ENCODE results near the gene ZNF485.
"Not testable (repeated sequence)": the region's sequence is repeated elsewhere in the genome, so short reads cannot be mapped to it uniquely, and the experiment has no call there.

The ZNF485 gene

DNA sequence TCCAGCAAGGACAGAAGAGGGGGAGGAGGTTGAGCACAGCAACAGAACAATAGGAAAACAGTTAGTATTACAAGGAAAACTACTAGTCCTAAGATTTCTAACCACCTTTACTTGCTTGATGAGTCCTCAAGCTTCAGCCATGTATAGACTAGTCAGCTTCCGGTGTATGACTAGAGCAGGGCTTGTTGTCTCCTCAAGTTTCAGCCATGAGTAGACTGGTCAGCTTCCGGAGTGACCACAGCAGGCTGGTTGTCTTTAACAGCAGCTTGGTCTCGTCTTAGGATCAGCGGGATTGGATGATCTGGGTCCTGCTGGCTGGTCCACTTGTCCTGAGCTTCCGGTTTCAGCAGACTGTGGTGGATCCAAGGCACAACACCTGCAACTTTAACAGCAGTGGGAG is 21.2 kb upstream of the ZNF485 start:
- WGBS, 2 experiments (ENCODE audit: insufficient coverage in 2 of 2): 89 to 100% methylated on average over 4 to 5 of the region's 5 CpGs
- Histone ChIP-seq H3K27ac (ENCODE audit: low read depth, low read length, severe bottlenecking) (no peak overlapping the region), H3K36me3 (ENCODE audit: control insufficient read depth, insufficient read depth, low read length) (no peaks in the 10 kb centered on the region)

DNA sequence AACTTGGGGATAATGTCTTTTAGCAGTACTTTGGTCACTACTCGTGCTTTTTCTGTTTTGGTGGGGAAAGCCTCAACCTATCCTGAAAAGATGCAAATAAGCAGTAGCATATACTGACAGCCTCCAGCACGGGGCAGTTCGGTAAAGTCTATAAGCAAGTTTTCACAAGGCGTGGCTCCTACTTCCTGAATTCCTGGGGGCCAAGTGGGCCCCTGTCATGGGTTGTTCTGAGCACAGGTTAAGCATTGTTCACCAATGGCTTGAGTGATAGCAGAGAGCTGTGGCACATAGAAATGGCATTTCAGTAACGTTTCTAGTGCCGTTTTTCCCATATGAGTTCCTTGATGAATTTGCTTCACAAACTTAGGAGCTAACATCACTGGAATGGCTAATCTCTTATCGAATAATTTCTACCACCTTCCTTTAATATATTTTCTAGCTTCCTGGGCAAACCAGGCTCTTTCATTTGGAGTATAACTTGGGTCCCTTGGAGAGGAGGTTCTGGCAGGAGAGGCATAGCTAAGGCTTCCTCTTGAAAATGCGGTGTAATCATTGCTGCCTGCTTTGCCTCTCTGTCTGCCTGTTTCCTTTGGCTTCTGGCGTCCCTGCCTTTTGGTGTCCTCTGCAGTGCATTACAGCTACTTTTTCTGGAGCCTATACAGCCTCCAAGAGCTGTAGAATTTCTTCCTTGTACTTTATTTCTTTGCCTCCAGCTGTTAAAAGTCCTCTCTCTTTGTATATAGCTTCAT is 20.1 kb upstream of the ZNF485 start:
- Histone ChIP-seq H3K4me3 (ENCODE audit: extremely low read depth, insufficient read depth, low read length, poor library complexity, severe bottlenecking) (no peak overlapping the region), H3K27ac (ENCODE audit: low read depth, low read length, severe bottlenecking) (no peak overlapping the region), H3K9me3 (ENCODE audit: control insufficient read depth, low read length) (peaks cover 2% of the 10 kb centered on the region), H3K4me1 (ENCODE audit: control insufficient read depth, insufficient read depth, low read length, poor library complexity, severe bottlenecking) (peaks cover 5% of the 10 kb centered on the region), H3K36me3 (ENCODE audit: control insufficient read depth, insufficient read depth, low read length) (no peaks in the 10 kb centered on the region)
- WGBS, 2 experiments (ENCODE audit: insufficient coverage in 2 of 2): 79 to 83% methylated on average over 7 to 8 of the region's 9 CpGs

More for the DNA sequence above, 21.2 kb upstream of the ZNF485 start:
- Histone ChIP-seq H3K9me3 (ENCODE audit: control insufficient read depth, low read length) (no peaks in the 10 kb centered on the region), H3K4me1 (ENCODE audit: control insufficient read depth, insufficient read depth, low read length, poor library complexity, severe bottlenecking) (peaks cover 5% of the 10 kb centered on the region), H3K4me3 (ENCODE audit: extremely low read depth, insufficient read depth, low read length, poor library complexity, severe bottlenecking) (no peak overlapping the region)

DNA sequence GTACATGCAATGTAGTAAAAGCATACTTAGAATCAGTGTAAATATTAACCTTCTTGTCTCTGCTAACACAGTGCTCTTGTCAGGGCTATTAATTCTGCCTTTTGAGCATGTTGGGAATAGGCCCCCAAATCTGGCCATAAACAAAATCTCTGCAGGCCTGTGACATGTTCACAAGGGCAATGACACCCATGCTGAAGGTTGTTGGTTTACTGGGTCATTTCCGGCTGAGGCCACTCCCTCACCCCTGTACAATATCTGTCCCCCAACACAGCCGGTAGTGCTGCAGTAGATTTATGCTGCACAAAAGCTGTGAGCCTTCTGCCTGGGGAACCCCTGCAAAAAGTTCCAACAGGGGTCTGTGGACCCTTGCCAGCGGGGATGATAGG is 19.5 kb upstream of the ZNF485 start:
- H3K9me3 ChIP-seq (ENCODE audit: control insufficient read depth, low read length); H3K4me1 ChIP-seq (ENCODE audit: control insufficient read depth, insufficient read depth, low read length, poor library complexity, severe bottlenecking); H3K4me3 ChIP-seq (ENCODE audit: extremely low read depth, insufficient read depth, low read length, poor library complexity, severe bottlenecking); H3K27ac ChIP-seq (ENCODE audit: low read depth, low read length, severe bottlenecking); H3K36me3 ChIP-seq (ENCODE audit: control insufficient read depth, insufficient read depth, low read length): not testable (repeated sequence)
- 66% methylated on average over 2 of the region's 3 CpGs; no CpG with 5 or more reads in 1 of the 2 experiments for WGBS, 2 experiments (ENCODE audit: insufficient coverage in 2 of 2)

DNA sequence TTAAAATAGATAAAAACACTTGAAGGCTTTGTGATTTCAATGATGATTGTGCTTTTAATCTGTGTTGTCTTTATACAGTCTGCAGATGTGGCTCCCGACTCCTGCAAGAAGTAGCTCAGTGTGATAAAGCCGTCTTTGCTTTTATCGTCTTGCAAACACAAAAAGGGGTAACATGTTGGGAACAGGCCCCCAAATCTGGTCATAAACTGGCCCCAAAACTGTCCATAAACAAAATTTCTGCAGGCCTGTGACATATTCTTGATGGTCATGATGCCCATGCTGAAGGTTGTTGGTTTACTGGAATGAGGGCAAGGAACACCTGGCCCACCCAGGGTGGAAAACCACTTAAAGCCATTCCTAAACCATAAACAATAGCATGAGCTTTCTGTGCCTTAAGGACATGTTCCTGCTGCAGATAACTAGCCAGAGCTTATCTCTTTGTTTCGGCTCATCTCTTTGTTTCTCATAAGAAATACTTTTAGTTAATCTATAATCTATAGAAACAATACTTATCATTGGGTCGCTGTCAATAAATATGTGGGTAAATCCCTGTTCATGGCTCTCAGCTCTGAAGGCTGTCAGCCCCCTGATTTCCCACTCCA is 14.8 kb upstream of the ZNF485 start:
- Histone ChIP-seq H3K9me3 (ENCODE audit: control insufficient read depth, low read length) (peaks cover 12% of the 10 kb centered on the region), H3K36me3 (ENCODE audit: control insufficient read depth, insufficient read depth, low read length) (no peaks in the 10 kb centered on the region), H3K27ac (ENCODE audit: low read depth, low read length, severe bottlenecking) (no peak overlapping the region), H3K4me1 (ENCODE audit: control insufficient read depth, insufficient read depth, low read length, poor library complexity, severe bottlenecking) (no peaks in the 10 kb centered on the region), H3K4me3 (ENCODE audit: extremely low read depth, insufficient read depth, low read length, poor library complexity, severe bottlenecking) (no peak overlapping the region)
- 92 to 96% methylated on average over 3 of the region's 5 CpGs for WGBS, 2 experiments (ENCODE audit: insufficient coverage in 2 of 2)

DNA sequence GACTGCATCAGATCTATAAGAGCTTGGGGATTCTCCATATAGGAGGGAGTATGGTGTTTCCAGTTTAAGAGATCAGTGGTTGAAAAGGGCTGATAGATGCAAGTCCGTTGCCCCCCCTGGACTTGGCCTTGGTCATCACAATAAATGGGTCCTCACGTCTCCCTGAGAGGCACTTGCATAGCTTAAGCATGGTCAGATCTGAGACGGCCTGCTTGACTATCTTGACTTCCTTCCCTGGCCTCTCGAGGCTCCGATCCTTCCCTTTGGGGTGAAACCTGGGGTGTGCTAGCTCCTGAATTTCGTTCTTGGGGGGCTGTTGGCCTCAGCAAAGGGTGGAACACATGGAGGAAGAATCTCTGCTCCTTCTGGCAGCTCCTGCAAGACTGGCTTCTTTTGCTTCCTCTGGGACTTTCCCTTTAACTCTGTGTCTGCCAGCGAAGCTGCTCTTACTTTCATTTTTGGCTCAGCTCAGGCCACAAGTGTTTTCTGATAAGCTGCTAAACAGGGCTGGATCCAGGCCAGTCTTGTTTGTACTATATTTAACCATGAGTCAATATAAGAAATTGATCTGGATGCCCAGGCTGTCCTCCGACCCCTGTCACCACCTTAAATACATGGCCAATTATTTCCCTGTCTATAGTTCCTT is 11.2 kb upstream of the ZNF485 start:
- Histone ChIP-seq H3K9me3 (ENCODE audit: control insufficient read depth, low read length) (peaks cover 12% of the 10 kb centered on the region), H3K36me3 (ENCODE audit: control insufficient read depth, insufficient read depth, low read length) (no peaks in the 10 kb centered on the region), H3K4me1 (ENCODE audit: control insufficient read depth, insufficient read depth, low read length, poor library complexity, severe bottlenecking) (no peaks in the 10 kb centered on the region), H3K27ac (ENCODE audit: low read depth, low read length, severe bottlenecking) (no peak overlapping the region), H3K4me3 (ENCODE audit: extremely low read depth, insufficient read depth, low read length, poor library complexity, severe bottlenecking) (no peak overlapping the region)
- WGBS, 2 experiments (ENCODE audit: insufficient coverage in 2 of 2): 81 to 94% methylated on average over 5 to 6 of the region's 8 CpGs

DNA sequence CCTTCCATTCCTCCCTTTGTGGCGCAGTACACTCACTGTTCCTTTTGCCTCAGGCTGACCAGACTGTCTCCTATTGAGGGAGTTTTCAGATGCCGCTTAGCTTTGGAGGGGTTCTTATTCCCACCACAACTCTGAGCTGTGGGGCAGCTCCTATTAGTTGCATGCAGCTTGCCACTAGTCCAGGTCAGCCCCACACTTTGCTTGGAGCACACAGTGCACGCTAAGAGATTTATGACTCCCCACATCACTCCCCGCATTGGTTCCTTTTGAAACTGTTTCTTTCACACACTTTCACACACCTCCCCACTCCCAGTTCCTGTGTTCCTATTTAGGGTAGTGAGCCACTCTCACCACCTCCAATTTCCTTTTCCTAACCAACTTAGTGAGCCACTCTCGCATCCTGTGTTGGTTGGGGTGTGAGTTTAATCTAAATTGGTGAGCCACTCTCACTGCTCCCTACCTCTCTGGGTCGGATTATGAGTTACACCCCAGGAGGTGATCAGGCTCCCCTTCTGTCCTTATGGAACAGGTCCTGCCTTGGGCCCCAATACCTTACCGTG is 10.4 kb upstream of the ZNF485 start:
- WGBS, 2 experiments (ENCODE audit: insufficient coverage in 2 of 2): 78 to 93% methylated on average over 3 to 4 of the region's 7 CpGs
- Histone ChIP-seq H3K36me3 (ENCODE audit: control insufficient read depth, insufficient read depth, low read length) (no peaks in the 10 kb centered on the region), H3K4me1 (ENCODE audit: control insufficient read depth, insufficient read depth, low read length, poor library complexity, severe bottlenecking) (no peaks in the 10 kb centered on the region), H3K4me3 (ENCODE audit: extremely low read depth, insufficient read depth, low read length, poor library complexity, severe bottlenecking) (no peak overlapping the region), H3K9me3 (ENCODE audit: control insufficient read depth, low read length) (peaks cover 12% of the 10 kb centered on the region), H3K27ac (ENCODE audit: low read depth, low read length, severe bottlenecking) (no peak overlapping the region)

DNA sequence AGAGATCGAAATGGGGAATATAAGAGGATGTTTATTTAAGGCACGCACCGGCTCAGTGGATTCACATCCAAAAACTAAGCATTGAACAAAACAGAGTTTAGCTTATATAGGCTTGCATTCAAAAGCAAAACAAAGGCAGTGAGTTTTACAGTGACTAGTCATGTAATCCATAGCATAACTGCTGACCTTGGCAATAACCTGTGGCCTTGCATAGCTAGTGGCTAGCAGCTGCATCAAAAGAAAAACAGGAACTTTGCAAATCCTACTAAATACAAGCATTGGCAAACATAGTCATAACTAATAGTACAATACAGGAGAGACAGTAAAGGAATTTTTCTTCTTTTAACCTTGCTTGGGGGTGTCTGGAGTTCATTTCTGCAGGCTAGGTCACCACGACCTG is 9.7 kb upstream of the ZNF485 start:
- 100% methylated on average over 4 of the region's 4 CpGs; no CpG with 5 or more reads in 1 of the 2 experiments for WGBS, 2 experiments (ENCODE audit: insufficient coverage in 2 of 2)

DNA sequence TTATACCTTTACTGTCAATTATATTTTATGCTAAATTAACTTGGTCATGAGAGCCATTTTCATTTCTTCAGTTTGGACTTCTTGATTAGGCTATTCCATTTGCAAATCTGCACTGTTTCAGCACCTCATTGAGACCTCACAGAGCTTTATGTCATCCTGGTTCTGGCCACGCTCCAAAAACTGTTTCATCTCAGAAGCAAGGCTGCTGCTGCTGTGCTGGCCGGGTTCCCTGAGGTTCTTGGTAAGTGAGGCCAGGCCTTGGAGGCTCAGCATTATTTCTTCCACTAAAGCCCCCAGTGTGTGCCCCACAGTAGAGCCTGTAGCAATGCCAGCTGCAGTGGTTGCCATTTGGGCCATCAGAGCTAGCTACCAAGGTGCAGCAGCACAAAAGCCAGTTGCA is 7.8 kb upstream of the ZNF485 start:
- no peaks in the 10 kb centered on the region for H3K36me3 ChIP-seq (ENCODE audit: control insufficient read depth, insufficient read depth, low read length)
- 72 to 80% methylated on average over 1 to 2 of the region's 2 CpGs for WGBS, 2 experiments (ENCODE audit: insufficient coverage in 2 of 2)
- no peaks in the 10 kb centered on the region for H3K4me1 ChIP-seq (ENCODE audit: control insufficient read depth, insufficient read depth, low read length, poor library complexity, severe bottlenecking)
- no peak overlapping the region for H3K27ac ChIP-seq (ENCODE audit: low read depth, low read length, severe bottlenecking)
- no peaks in the 10 kb centered on the region for H3K9me3 ChIP-seq (ENCODE audit: control insufficient read depth, low read length)
- H3K4me3 ChIP-seq (ENCODE audit: extremely low read depth, insufficient read depth, low read length, poor library complexity, severe bottlenecking): no peak overlapping the region

More for the DNA sequence above, 9.7 kb upstream of the ZNF485 start:
- H3K27ac ChIP-seq (ENCODE audit: low read depth, low read length, severe bottlenecking): no peak overlapping the region
- no peaks in the 10 kb centered on the region for H3K36me3 ChIP-seq (ENCODE audit: control insufficient read depth, insufficient read depth, low read length)
- no peaks in the 10 kb centered on the region for H3K4me1 ChIP-seq (ENCODE audit: control insufficient read depth, insufficient read depth, low read length, poor library complexity, severe bottlenecking)
- peaks cover 7% of the 10 kb centered on the region for H3K9me3 ChIP-seq (ENCODE audit: control insufficient read depth, low read length)
- H3K4me3 ChIP-seq (ENCODE audit: extremely low read depth, insufficient read depth, low read length, poor library complexity, severe bottlenecking): no peak overlapping the region

DNA sequence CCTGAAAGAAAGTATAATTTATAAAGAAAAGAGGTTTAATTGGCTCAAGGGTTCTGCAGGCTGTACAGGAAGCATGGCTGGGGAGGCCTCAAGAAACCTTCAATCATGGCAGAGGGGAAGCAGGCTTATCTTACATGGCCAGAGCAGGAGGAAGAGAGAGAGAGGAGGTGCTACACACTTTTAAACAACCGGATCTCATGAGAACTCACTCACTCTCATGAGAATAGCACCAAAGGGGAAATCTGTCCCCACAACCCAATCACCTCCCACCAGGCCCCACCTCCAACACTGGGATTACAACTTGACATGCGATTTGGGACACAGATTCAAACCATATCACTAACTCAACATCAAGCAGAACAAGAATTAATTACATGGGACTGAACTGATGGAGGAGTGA is 6.9 kb upstream of the ZNF485 start:
- Histone ChIP-seq H3K36me3 (ENCODE audit: control insufficient read depth, insufficient read depth, low read length) (no peaks in the 10 kb centered on the region), H3K9me3 (ENCODE audit: control insufficient read depth, low read length) (no peaks in the 10 kb centered on the region), H3K27ac (ENCODE audit: low read depth, low read length, severe bottlenecking) (no peak overlapping the region), H3K4me1 (ENCODE audit: control insufficient read depth, insufficient read depth, low read length, poor library complexity, severe bottlenecking) (no peaks in the 10 kb centered on the region), H3K4me3 (ENCODE audit: extremely low read depth, insufficient read depth, low read length, poor library complexity, severe bottlenecking) (no peak overlapping the region)
- WGBS, 2 experiments (ENCODE audit: insufficient coverage in 2 of 2): 80% methylated on average over 1 of the region's 2 CpGs; no CpG with 5 or more reads in 1 of the 2 experiments

DNA sequence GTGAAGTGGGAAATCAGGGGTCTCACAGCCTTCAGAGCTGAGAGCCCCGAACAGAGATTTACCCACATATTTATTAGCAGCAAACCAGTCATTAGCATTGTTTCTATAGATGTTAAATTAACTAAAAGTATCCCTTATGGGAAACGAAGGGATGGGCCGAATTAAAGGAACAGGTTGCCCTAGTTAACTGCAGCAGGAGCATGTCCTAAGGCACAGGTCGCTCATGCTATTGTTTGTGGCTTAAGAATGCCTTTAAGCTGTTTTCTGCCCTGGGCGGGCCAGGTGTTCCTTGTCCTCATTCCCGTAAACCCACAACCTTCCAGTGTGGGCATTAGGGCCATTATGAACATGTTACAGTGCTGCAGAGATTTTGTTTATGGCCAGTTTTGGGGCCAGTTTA is 4.7 kb upstream of the ZNF485 start:
- not testable (repeated sequence) for H3K4me3 ChIP-seq (ENCODE audit: extremely low read depth, insufficient read depth, low read length, poor library complexity, severe bottlenecking)

More for the DNA sequence above, 4.7 kb upstream of the ZNF485 start:
- H3K36me3 ChIP-seq (ENCODE audit: control insufficient read depth, insufficient read depth, low read length); H3K27ac ChIP-seq (ENCODE audit: low read depth, low read length, severe bottlenecking); H3K9me3 ChIP-seq (ENCODE audit: control insufficient read depth, low read length); H3K4me1 ChIP-seq (ENCODE audit: control insufficient read depth, insufficient read depth, low read length, poor library complexity, severe bottlenecking): not testable (repeated sequence)
- WGBS, 2 experiments (ENCODE audit: insufficient coverage in 2 of 2): 68 to 76% methylated on average over 3 to 4 of the region's 6 CpGs
